ENCODE results near the gene DIS3L2. TPM values are rescaled to one million over a fixed set of nuclear protein-coding genes. Genes with fewer than 3 reads are reported as not detected.
"Not testable (repeated sequence)": the region's sequence is repeated elsewhere in the genome, so short reads cannot be mapped to it uniquely, and the experiment has no call there.

DIS3L2 gene
- total RNA-seq, 1 experiment from 2014 or later: 21.5 TPM

GRCh38 chr2:231941673-231942072 is 19.8 kb upstream of the DIS3L2 start:
- in situ Hi-C loops (cut with HindIII; ENCODE audit: low pct_unique_long_range_greater_than_20kb, low sequenced_read_pairs): no loop called here
- DNase-seq (ENCODE audit: low read depth, low spot score): no peak

- in situ Hi-C loops (cut with HindIII; ENCODE audit: low pct_unique_long_range_greater_than_20kb, low sequenced_read_pairs): no loop called here
These were observed 19.3 kb upstream of the DIS3L2 start for GRCh38 chr2:231942180-231942579.

GRCh38 chr2:231946241-231946814 is 15.2 kb upstream of the DIS3L2 start:
- no peak for DNase-seq (ENCODE audit: low read depth, low spot score)
- in situ Hi-C loops (cut with HindIII; ENCODE audit: low pct_unique_long_range_greater_than_20kb, low sequenced_read_pairs): no loop called here

More at GRCh38 chr2:231942180-231942579, 19.3 kb upstream of the DIS3L2 start:
- DNase-seq (ENCODE audit: low read depth, low spot score): no peak

GRCh38 chr2:231947112-231947511 is 14.4 kb upstream of the DIS3L2 start:
- DNase-seq (ENCODE audit: low read depth, low spot score); in situ Hi-C loops (cut with HindIII; ENCODE audit: low pct_unique_long_range_greater_than_20kb, low sequenced_read_pairs): not testable (repeated sequence)

GRCh38 chr2:231947694-231948093 is 13.8 kb upstream of the DIS3L2 start:
- DNase-seq (ENCODE audit: low read depth, low spot score): no peak
- in situ Hi-C loops (cut with HindIII; ENCODE audit: low pct_unique_long_range_greater_than_20kb, low sequenced_read_pairs): no loop called here

GRCh38 chr2:231951452-231952035 is 10.0 kb upstream of the DIS3L2 start:
- no peak for DNase-seq (ENCODE audit: low read depth, low spot score)
- in situ Hi-C loops (cut with HindIII; ENCODE audit: low pct_unique_long_range_greater_than_20kb, low sequenced_read_pairs): no loop called here

- DNase-seq (ENCODE audit: low read depth, low spot score): no peak
- in situ Hi-C loops (cut with HindIII; ENCODE audit: low pct_unique_long_range_greater_than_20kb, low sequenced_read_pairs): no loop called here
These were observed 5.6 kb upstream of the DIS3L2 start for GRCh38 chr2:231955758-231956472.

GRCh38 chr2:231957913-231958763 is 3.4 kb upstream of the DIS3L2 start:
- in situ Hi-C loops (cut with HindIII; ENCODE audit: low pct_unique_long_range_greater_than_20kb, low sequenced_read_pairs): no loop called here
- DNase-seq (ENCODE audit: low read depth, low spot score): no peak

GRCh38 chr2:231960810-231961348 is 634 bp upstream of the DIS3L2 start:
- DNase-seq (ENCODE audit: low read depth, low spot score): no peak
- in situ Hi-C loops (cut with HindIII; ENCODE audit: low pct_unique_long_range_greater_than_20kb, low sequenced_read_pairs): no loop called here

GRCh38 chr2:231965102-231965501 is 3.6 kb downstream of the DIS3L2 start:
- in situ Hi-C loops (cut with HindIII; ENCODE audit: low pct_unique_long_range_greater_than_20kb, low sequenced_read_pairs): no loop called here
- DNase-seq (ENCODE audit: low read depth, low spot score): no peak

- no peak for DNase-seq (ENCODE audit: low read depth, low spot score)
- in situ Hi-C loops (cut with HindIII; ENCODE audit: low pct_unique_long_range_greater_than_20kb, low sequenced_read_pairs): no loop called here
These were observed 5.4 kb downstream of the DIS3L2 start for GRCh38 chr2:231966886-231967285.

- no peak for DNase-seq (ENCODE audit: low read depth, low spot score)
- in situ Hi-C loops (cut with HindIII; ENCODE audit: low pct_unique_long_range_greater_than_20kb, low sequenced_read_pairs): no loop called here
These were observed 7.3 kb downstream of the DIS3L2 start for GRCh38 chr2:231968820-231969219.

GRCh38 chr2:231970461-231970860 is 8.9 kb downstream of the DIS3L2 start:
- no peak for DNase-seq (ENCODE audit: low read depth, low spot score)
- in situ Hi-C loops (cut with HindIII; ENCODE audit: low pct_unique_long_range_greater_than_20kb, low sequenced_read_pairs): no loop called here

- in situ Hi-C loops (cut with HindIII; ENCODE audit: low pct_unique_long_range_greater_than_20kb, low sequenced_read_pairs): no loop called here
- DNase-seq (ENCODE audit: low read depth, low spot score): no peak
These were observed 13.5 kb downstream of the DIS3L2 start for GRCh38 chr2:231975001-231975400.

- peak; percentile 61 for DNase-seq (ENCODE audit: low read depth, low spot score)
These were observed 15.9 kb downstream of the DIS3L2 start for GRCh38 chr2:231977430-231977829.

GRCh38 chr2:231984992-231985391 is 23.5 kb downstream of the DIS3L2 start:
- DNase-seq (ENCODE audit: low read depth, low spot score): no peak
- in situ Hi-C loops (cut with HindIII; ENCODE audit: low pct_unique_long_range_greater_than_20kb, low sequenced_read_pairs): no loop called here

More at GRCh38 chr2:231977430-231977829, 15.9 kb downstream of the DIS3L2 start:
- in situ Hi-C loops (cut with HindIII; ENCODE audit: low pct_unique_long_range_greater_than_20kb, low sequenced_read_pairs): no loop called here

- peak; percentile 76 for DNase-seq (ENCODE audit: low read depth, low spot score)
- in situ Hi-C loops (cut with HindIII; ENCODE audit: low pct_unique_long_range_greater_than_20kb, low sequenced_read_pairs): no loop called here
These were observed 24.3 kb downstream of the DIS3L2 start for GRCh38 chr2:231985823-231986261.
